Epithelial cell of esophagus (primary cell): ENCODE results near the gene HSPA9.

ENCODE experiments used
- DNase-seq: peaks from one replicate; pipeline ENCODE4 v3.0.0; 2010; ENCODE audit warnings: low read depth
- H3K4me3 ChIP-seq: 2 replicates; pipeline ENCODE4 v1.5.1; 2011; ENCODE audit warnings: mild to moderate bottlenecking, low read length, control low read depth
- TF ChIP-seq, protein P1 (sequence below): IDR thresholded peaks from 2 replicates; pipeline ENCODE4 v1.5.1; 2011; ENCODE audit warnings: low read depth, mild to moderate bottlenecking, low read length, control low read depth, inconsistent platforms; ENCODE audit not compliant: insufficient read depth; ENCODE audit errors: missing control alignments

HSPA9 gene

DNA sequence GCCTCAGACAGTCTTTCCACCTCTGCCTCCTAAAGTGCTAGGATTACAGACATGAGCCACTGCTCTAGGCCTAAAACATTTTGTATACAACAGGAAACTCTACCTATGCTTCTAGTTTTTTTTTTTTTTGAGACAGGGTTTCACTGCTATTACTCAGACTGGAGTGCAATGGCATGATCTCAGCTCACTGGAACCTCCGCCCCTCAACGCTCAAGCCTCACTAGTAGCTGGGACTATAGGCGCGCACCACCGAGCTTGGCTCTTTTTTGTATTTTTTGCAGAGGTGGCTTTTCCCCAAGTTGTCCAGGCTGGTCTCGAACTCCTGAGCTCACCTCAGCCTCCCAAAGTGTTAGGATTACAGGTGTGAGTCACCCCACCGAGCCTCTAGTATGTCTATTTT, 5.4 kb downstream of the HSPA9 start:
- peak; percentile 70 for DNase-seq
- TF ChIP-seq, protein P1, sequence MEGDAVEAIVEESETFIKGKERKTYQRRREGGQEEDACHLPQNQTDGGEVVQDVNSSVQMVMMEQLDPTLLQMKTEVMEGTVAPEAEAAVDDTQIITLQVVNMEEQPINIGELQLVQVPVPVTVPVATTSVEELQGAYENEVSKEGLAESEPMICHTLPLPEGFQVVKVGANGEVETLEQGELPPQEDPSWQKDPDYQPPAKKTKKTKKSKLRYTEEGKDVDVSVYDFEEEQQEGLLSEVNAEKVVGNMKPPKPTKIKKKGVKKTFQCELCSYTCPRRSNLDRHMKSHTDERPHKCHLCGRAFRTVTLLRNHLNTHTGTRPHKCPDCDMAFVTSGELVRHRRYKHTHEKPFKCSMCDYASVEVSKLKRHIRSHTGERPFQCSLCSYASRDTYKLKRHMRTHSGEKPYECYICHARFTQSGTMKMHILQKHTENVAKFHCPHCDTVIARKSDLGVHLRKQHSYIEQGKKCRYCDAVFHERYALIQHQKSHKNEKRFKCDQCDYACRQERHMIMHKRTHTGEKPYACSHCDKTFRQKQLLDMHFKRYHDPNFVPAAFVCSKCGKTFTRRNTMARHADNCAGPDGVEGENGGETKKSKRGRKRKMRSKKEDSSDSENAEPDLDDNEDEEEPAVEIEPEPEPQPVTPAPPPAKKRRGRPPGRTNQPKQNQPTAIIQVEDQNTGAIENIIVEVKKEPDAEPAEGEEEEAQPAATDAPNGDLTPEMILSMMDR = no peak
- H3K4me3 ChIP-seq = no peak overlapping the region

DNA sequence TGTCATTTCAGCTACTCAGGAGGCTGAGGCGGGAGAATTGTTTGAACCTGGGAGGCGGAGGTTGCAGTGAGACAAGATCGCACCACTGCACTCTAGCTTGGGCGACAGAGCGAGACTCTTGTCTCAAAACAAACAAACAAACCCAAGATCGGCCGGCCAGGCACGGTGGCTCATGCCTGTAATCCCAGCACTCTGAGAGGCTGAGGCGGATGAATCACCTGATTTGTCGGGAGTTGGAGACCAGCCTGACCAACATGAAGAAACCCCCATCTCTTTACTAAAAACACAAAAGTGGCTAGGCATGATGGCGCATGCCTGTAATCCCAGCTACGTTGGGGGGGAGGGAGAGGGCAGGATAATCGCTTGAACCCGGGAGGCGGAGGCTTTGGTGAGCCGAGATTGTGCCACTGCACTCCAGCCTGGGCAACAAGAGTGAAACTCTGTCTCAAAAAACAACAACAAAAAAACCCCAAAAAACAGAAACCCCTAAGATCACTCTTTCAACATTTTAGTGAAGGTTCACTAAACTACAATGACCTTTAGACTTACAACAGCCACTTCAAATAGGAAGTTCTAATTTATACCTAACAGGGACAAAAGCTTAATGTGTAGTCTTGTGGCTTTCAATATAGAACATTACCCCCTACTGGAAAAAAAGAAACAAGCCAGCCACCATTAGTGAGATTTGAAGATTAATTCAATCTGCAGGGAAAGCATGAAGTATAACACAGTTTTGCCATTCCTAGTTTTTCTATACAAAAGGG, 7.0 kb downstream of the HSPA9 start:
- no peak overlapping the region for H3K4me3 ChIP-seq
- peak; percentile 87 for DNase-seq
- TF ChIP-seq, protein P1 = peak; percentile 16

DNA sequence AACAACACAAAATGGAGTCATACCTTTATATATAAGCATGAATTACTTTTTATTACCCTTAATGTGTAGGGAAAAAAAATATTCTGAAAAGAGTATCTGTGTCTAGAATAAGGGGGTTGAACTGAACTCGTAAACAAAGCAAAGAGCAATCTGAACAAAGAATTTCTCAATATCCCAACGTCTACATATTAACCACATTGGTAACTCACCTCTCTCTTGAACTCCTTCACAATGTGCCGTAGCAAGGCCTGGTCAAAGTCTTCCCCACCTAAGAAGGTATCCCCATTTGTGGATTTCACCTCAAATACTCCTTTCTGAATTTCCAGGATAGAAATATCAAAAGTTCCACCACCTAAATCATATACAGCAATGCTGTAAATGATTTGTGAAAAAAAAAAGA, 8.4 kb downstream of the HSPA9 start:
- no peak overlapping the region for H3K4me3 ChIP-seq

DNA sequence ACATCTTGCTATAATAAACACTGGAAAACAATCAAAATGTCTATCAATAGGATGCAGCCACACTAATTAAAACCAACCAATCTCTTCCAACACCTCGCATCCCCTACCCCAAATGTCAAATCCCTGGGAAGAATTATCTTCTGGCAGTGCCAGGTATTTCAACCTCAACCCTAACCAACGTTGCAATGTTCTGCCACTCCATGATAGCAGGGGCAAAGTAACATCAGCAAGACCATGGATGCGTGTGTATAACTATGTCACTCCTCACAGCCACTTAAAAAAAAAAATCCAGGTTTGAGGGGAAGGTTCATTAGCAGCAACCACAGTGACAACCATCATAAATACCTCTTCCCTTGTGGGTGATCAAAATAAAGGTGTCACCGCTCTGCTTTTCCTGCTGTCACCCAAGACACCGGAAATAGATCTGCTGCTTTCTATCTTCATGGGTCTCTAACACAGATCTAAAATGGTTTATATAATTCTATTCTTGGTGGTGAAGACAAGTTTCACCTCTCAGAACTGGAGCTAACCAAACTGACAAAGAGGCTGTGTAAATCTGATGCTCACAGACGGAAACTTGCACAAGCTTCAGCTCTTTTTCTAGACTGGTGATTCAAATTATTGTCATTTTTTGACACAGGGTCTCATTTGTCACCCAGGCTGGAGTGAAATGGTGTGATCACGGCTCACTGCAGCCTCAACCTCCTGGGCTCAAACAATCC, 9.9 kb downstream of the HSPA9 start:
- H3K4me3 ChIP-seq = no peak overlapping the region
- DNase-seq = no peak
- TF ChIP-seq, protein P1 = no peak

More for the DNA sequence above, 8.4 kb downstream of the HSPA9 start:
- TF ChIP-seq, protein P1 = no peak
- no peak for DNase-seq

DNA sequence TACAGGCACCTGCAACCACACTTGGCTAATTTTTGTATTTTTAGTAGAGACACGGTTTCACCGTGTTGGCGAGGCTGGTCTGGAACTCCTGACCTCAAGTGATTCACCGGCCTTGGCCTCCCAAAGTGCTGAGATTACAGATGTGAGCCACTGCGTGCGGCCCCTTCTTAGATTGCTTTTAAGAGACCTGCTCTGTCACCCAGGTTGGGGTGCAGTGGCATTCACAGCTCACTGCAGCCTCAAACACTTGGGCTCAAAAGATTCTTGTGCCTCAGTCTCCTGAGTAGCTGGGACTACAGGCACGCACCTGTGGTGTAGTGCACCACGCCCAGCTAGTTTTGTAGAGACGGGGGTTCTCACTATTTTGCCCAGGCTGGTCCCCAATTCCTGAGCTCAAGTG, 11.0 kb downstream of the HSPA9 start:
- DNase-seq = no peak
- TF ChIP-seq, protein P1 = no peak
- H3K4me3 ChIP-seq = no peak overlapping the region

DNA sequence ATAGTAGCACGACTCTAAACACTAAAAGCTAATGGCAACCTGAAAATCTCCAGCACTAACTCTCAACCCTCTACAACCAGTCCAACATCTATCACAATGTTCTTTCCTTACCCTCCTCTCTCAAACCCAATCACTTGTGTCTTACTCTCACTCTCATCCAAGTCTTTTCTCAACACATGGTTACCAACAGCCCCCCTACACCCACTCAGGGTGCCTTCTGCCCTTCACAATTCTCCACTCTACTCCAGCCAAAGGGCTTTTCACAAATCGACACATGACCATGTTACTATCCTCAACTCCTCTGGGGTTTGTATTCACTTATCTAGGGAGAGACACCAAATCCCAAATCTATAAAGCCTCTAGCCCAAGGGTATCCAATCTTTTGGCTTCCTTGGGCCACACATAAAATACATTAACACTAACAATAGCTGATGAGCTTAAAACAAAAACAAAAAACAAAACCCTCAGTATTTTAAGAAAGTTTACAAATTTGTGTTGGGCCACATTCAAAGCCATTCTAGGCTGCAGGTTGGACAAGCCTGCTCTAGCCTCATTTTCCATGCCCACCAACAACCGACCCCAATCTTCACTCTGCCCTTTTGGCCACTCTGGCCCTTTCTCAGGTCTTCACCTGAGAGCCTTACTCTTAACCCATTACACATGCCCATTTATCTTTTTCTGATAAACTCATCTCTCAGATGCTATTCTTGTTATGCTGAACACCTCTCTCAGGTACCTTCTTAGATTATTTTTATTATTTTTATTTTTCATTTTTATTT, 11.7 kb downstream of the HSPA9 start:
- no peak for DNase-seq
- no peak overlapping the region for H3K4me3 ChIP-seq
- TF ChIP-seq, protein P1 = no peak
